ENCODE measurements around the gene PAPPA.

PAPPA gene

DNA sequence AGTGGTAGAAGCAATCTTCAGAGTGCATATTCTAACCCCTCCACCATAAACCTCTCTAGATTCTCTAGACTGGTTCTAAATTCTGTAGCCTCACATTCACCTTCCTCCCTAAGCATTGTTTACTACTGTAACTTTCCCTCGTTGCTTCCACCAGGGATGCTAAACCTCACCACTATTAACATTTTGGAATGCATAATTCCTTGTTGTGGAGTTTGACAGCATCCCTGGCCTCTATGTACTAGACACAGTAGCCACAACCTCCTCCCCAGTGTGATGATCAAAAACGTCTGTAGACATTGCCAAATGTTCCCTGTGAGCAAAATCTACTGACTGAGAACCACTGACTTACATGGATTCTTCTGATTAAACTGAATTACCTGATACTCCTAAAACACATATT, 18.6 kb downstream of the PAPPA start:
- TF ChIP-seq ZFX (IDR thresholded peaks at IDR 0.05), result no peak
- TF ChIP-seq, protein P1, sequence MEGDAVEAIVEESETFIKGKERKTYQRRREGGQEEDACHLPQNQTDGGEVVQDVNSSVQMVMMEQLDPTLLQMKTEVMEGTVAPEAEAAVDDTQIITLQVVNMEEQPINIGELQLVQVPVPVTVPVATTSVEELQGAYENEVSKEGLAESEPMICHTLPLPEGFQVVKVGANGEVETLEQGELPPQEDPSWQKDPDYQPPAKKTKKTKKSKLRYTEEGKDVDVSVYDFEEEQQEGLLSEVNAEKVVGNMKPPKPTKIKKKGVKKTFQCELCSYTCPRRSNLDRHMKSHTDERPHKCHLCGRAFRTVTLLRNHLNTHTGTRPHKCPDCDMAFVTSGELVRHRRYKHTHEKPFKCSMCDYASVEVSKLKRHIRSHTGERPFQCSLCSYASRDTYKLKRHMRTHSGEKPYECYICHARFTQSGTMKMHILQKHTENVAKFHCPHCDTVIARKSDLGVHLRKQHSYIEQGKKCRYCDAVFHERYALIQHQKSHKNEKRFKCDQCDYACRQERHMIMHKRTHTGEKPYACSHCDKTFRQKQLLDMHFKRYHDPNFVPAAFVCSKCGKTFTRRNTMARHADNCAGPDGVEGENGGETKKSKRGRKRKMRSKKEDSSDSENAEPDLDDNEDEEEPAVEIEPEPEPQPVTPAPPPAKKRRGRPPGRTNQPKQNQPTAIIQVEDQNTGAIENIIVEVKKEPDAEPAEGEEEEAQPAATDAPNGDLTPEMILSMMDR (conservative IDR thresholded peaks at IDR 0.05), result no peak
- H3K27ac ChIP-seq, result no peak overlapping the region

DNA sequence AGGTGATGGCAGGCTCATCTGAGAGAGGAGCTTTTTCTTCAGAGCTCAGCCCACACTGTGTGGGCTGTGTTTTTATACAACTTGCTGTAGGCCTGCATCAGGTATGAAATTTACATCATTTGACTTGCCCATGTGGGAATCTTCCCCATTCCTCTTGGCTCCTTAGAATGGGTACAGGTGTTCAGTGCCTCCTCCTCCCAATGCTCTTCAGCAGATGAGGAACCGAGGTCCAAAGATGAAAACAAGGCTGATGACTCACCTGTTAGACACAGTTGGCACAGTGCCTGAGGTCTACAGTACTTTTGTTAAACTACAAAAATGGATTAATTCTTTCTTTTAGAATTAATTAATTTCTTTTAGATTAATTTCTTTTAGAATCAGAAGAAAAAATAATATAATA, 20.8 kb downstream of the PAPPA start:
- no peak for TF ChIP-seq ZFX (IDR thresholded peaks at IDR 0.05)
- TF ChIP-seq, protein P1 (conservative IDR thresholded peaks at IDR 0.05), result no peak
- H3K27ac ChIP-seq, result no peak overlapping the region

DNA sequence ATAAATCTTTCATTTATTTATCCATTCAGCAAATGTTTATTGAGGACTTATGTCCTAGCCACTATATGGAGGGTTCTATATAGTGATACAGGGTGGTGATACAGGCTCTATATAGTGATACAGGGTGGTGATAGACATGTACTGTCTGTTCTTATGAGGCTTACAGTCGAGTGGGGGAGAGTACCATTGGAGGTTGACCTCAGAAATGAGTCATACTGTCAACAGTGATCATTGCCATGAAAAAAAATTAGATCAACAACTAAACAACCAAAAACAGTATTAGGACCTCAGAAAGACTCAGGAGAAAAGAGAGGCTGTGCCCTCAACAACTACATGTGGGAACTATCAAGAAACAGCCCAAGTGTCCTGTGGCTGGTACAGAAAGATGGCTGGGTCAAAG, 22.0 kb downstream of the PAPPA start:
- TF ChIP-seq, protein P1 (conservative IDR thresholded peaks at IDR 0.05), result no peak
- no peak for TF ChIP-seq ZFX (IDR thresholded peaks at IDR 0.05)
- no peak overlapping the region for H3K27ac ChIP-seq

DNA sequence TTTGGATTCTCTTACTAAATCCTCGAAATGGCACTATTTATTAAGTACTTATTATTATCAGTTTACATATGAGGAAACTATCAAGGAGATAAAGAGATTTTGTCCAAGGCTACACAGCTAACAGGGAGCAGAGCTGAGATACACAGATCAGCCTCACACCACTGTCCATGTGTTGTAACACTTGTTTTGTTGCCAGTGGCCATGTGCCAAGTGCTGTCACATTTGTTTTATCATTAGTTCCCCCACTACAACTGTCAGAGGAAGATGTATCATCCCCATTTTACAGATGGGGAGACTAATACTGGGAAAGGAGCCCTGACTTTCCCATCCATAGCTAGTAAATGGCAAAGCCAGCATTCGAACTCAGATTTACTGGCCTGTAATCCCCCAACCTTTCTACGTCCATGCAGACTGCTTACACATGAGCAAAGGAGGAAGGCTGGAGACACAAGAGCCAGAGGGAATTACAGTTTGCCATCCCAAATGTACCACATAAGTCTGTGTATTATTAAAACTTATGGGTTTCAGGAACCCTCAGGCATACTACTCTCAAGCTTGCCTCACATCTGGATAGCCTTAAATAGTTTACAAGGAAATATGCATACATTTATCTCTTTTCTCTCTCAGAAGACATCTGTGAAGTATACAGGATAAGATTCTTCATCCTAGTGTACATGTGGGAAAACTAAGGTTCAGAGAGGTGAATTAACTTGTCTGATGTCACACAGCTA, 25.1 kb downstream of the PAPPA start:
- H3K27ac ChIP-seq, result no peak overlapping the region
- TF ChIP-seq ZFX (IDR thresholded peaks at IDR 0.05), result no peak
- TF ChIP-seq, protein P1 (conservative IDR thresholded peaks at IDR 0.05), result no peak

DNA sequence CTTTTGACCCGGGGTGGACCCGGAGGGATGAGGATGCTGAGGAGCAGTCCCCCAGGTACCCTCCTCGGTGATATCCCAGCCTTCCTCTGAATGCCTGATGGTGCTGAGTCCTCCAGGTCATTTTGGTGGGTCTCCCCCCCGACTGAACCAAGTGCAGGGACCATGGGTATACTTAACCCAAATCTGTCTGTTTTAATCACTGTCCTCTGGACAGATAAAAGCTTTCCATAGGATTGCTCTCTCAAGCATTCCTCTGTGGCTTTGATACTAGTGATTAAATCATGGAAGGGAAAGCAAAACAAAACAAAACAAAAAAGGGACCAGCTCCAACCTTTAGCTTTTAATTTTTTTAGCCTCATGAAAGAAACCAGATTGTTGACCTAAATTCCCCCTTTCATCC, 26.0 kb downstream of the PAPPA start:
- no peak for TF ChIP-seq ZFX (IDR thresholded peaks at IDR 0.05)
- TF ChIP-seq, protein P1 (conservative IDR thresholded peaks at IDR 0.05), result no peak
- H3K27ac ChIP-seq, result no peak overlapping the region

DNA sequence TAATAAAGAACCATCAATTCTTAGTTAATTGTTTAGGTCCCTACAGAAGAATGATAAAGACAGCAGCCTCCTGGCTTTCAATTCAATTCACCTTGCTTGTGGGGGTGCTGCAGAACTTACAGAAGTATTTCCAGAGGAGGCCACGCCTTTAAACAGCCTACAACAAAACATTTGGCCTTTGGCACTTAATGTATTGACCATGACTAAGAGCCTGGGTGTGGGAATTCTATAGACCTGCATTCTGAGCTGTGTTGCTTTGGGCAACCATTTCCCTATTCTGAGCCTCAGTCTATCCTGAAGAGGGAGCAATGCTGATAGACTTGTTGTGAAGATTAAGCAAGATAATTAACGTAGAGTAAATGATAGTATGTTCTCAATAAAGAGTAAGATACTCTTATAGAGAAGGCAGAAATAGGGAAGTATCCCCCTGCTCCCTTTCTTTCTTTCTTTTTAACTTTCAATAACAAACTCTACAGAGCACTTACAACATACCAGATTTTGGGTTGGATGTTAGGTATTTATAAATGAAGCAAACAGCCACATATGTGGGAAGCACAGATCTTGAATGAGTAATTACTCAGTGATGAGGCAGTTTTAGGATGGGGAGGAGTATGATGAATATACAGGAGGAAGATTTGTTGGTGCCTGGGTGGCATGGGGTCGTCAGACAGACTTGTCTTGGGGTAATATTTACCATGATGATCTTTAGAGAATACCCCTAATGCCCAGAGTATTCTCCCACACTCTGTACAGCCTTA, 28.4 kb downstream of the PAPPA start:
- no peak for TF ChIP-seq ZFX (IDR thresholded peaks at IDR 0.05)
- no peak overlapping the region for H3K27ac ChIP-seq

DNA sequence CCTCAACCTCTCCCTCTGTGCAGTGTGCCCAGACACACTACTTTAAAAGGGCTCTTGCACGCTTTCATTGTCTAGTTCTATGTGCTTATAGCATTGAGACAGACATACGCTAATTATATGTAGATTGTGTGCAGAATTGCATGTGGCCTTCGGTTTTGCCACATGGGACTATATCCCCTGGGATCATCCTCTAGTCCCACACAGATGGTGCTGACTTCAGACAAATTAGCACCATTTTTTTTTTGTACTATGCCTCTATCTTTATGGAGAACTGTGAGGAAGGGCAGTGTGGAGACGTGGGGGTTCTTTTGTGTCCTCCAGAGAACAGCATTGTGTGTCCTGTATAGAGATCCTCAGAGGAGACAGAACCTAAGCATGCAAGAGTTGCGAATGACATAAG, 29.3 kb downstream of the PAPPA start:
- TF ChIP-seq, protein P1 (conservative IDR thresholded peaks at IDR 0.05), result no peak
- no peak for TF ChIP-seq ZFX (IDR thresholded peaks at IDR 0.05)
- H3K27ac ChIP-seq, result no peak overlapping the region
